SK-N-SH (cell line): ENCODE measurements around the gene ZNF662. TPM values are rescaled to one million over a fixed set of nuclear protein-coding genes. Genes with fewer than 3 reads are reported as not detected.

ENCODE experiments used
- CTCF ChIA-PET: fragments of 300-600, 350-600 bp; formaldehyde crosslinking; extraction: SDS; loops from one replicate; lab custom pipeline; 2021; lab: Yijun Ruan, JAX
- POLR2A ChIA-PET: fragments of 350-600 bp; sonication (Branson Sonifier 250); formaldehyde crosslinking; extraction: SDS; loops from one replicate; lab custom pipeline; 2020; ENCODE audit warnings: antibody characterized with exemption, inconsistent platforms; lab: Yijun Ruan, JAX
- DNase-seq: peaks from one replicate; pipeline ENCODE4 v3.0.0; 2012
- H2AFZ ChIP-seq: fragments of 200-600 bp; sonication (generic); 2 replicates; pipeline ENCODE4 v1.8.1; 2016; ENCODE audit warnings: antibody characterized with exemption, mild to moderate bottlenecking, low read depth
- H3F3A ChIP-seq: fragments of 200-600 bp; sonication (generic); replicated peaks from 2 replicates; pipeline ENCODE3; 2016; ENCODE audit warnings: antibody characterized with exemption, mild to moderate bottlenecking; ENCODE audit not compliant: insufficient read depth
- H3K27ac ChIP-seq, 2 experiments: fragments of 200-500 bp in 1 of 2; fragments of 200-600 bp in 1 of 2; sonication (Bioruptor generic) in 1 of 2; sonication (generic), shearing (Covaris generic) in 1 of 2; 2 replicates each; pipeline versions ENCODE4 v1.5.1 to v1.6.1; 2014 to 2016; ENCODE audit warnings: low read depth in 2 of 2, inconsistent platforms in 1 of 2, low read length in 1 of 2, mild to moderate bottlenecking in 1 of 2, mixed read lengths in 1 of 2
- H3K27me3 ChIP-seq: fragments of 200-600 bp; sonication (generic), shearing (Covaris generic); 2 replicates; pipeline ENCODE4 v1.6.1; 2016; ENCODE audit warnings: mixed run types; ENCODE audit not compliant: insufficient read depth
- H3K36me3 ChIP-seq, 2 experiments: fragments of 200-500 bp in 1 of 2; fragments of 200-600 bp in 1 of 2; sonication (Bioruptor generic) in 1 of 2; sonication (generic) in 1 of 2; replicated peaks in 1 of 2; 2 replicates each; pipeline versions ENCODE3 to v1.5.1; 2014 to 2016; ENCODE audit warnings: low read length in 1 of 2, mild to moderate bottlenecking in 1 of 2; ENCODE audit not compliant: insufficient read depth in 2 of 2, control insufficient read depth in 1 of 2
- H3K4me1 ChIP-seq, 2 experiments: fragments of 200-500 bp in 1 of 2; fragments of 200-600 bp in 1 of 2; sonication (Bioruptor generic) in 1 of 2; sonication (generic), shearing (Covaris generic) in 1 of 2; 2 replicates each; pipeline versions ENCODE4 v1.5.1 to v1.6.1; 2014 to 2016; ENCODE audit warnings: low read depth in 1 of 2, low read length in 1 of 2, mixed run types in 1 of 2; ENCODE audit not compliant: insufficient read depth in 2 of 2, control insufficient read depth in 1 of 2
- H3K4me2 ChIP-seq: fragments of 200-600 bp; sonication (generic), shearing (Covaris generic); 2 replicates; pipeline ENCODE4 v1.6.1; 2017; ENCODE audit warnings: mixed run types
- H3K4me3 ChIP-seq, 2 experiments: fragments of 200-500 bp in 1 of 2; fragments of 200-600 bp in 1 of 2; sonication (Bioruptor generic) in 1 of 2; sonication (generic), shearing (Covaris generic) in 1 of 2; 2 replicates each; pipeline versions ENCODE4 v1.5.1 to v1.8.1; 2014 to 2016; ENCODE audit warnings: low read depth in 2 of 2, inconsistent platforms in 1 of 2, low read length in 1 of 2, mild to moderate bottlenecking in 1 of 2, mixed read lengths in 1 of 2, moderate library complexity in 1 of 2
- H3K79me2 ChIP-seq: fragments of 200-600 bp; sonication (generic); 2 replicates; pipeline ENCODE4 v1.8.1; 2017; ENCODE audit warnings: mild to moderate bottlenecking; ENCODE audit not compliant: insufficient read depth
- H3K9ac ChIP-seq: fragments of 200-600 bp; sonication (generic); 2 replicates; pipeline ENCODE4 v1.6.1; 2017; ENCODE audit warnings: mixed run types
- H3K9me2 ChIP-seq: fragments of 200-600 bp; sonication (generic); 2 replicates; pipeline ENCODE4 v1.6.1; 2017; ENCODE audit warnings: mixed run types
- H3K9me3 ChIP-seq: fragments of 200-600 bp; sonication (generic); 2 replicates; pipeline ENCODE4 v1.6.1; 2017; ENCODE audit warnings: mixed run types, mild to moderate bottlenecking, moderate library complexity
- H4K20me1 ChIP-seq: fragments of 200-600 bp; sonication (generic); 2 replicates; pipeline ENCODE4 v1.6.1; 2017; ENCODE audit warnings: mild to moderate bottlenecking, mixed run types; ENCODE audit not compliant: insufficient read depth
- ELF1 ChIP-seq: IDR thresholded peaks from 2 replicates; pipeline ENCODE4 v1.4.0; 2012
- EP300 ChIP-seq, 2 experiments: IDR thresholded peaks; 2 replicates each; pipeline versions ENCODE4 v1.4.0 to v1.6.1; 2012; ENCODE audit warnings: borderline replicate concordance in 1 of 2, low read depth in 1 of 2, low read length in 1 of 2
- EZH2phosphoT487 ChIP-seq: fragments of 200-600 bp; sonication (generic); IDR thresholded peaks from 2 replicates; pipeline ENCODE4 v1.6.1; 2017; ENCODE audit warnings: low read depth, mixed run types, mild to moderate bottlenecking, antibody characterized with exemption, moderate library complexity, borderline replicate concordance
- GATA2 ChIP-seq: sonication (generic); formaldehyde crosslinking; IDR thresholded peaks from 2 replicates; pipeline ENCODE4 v1.5.0; 2020; ENCODE audit warnings: mild to moderate bottlenecking, missing genetic modification reagents
- JUND ChIP-seq: IDR thresholded peaks from 2 replicates; pipeline ENCODE4 v1.4.0; 2012
- MEF2A ChIP-seq: IDR thresholded peaks from 2 replicates; pipeline ENCODE4 v1.4.0; 2012; ENCODE audit warnings: low read depth, borderline replicate concordance
- NFIC ChIP-seq: IDR thresholded peaks from 2 replicates; pipeline ENCODE4 v1.4.0; 2012; ENCODE audit warnings: borderline replicate concordance
- NRF1 ChIP-seq: IDR thresholded peaks from 2 replicates; pipeline ENCODE4 v1.6.1; 2012; ENCODE audit warnings: low read depth, mild to moderate bottlenecking, low read length
- POLR2AphosphoS5 ChIP-seq: IDR thresholded peaks from 2 replicates; pipeline ENCODE4 v1.6.1; 2012; ENCODE audit warnings: low read depth, low read length
- RAD21 ChIP-seq: IDR thresholded peaks from 2 replicates; pipeline ENCODE4 v1.6.1; 2012; ENCODE audit warnings: mild to moderate bottlenecking, low read length
- RCOR1 ChIP-seq: fragments of 150-350 bp; IDR thresholded peaks from 2 replicates; pipeline ENCODE4 v1.6.1; 2017; ENCODE audit warnings: antibody characterized with exemption, low read length
- RFX5 ChIP-seq: IDR thresholded peaks from 2 replicates; pipeline ENCODE4 v1.6.1; 2012; ENCODE audit warnings: mild to moderate bottlenecking, improper control_type of control experiment, low read length
- RXRA ChIP-seq: IDR thresholded peaks from 2 replicates; pipeline ENCODE4 v1.4.0; 2012; ENCODE audit warnings: low read depth, mild to moderate bottlenecking, borderline replicate concordance
- SIN3A ChIP-seq: IDR thresholded peaks from 2 replicates; pipeline ENCODE4 v1.6.1; 2012; ENCODE audit warnings: low read depth, mild to moderate bottlenecking, low read length, moderate library complexity, borderline replicate concordance
- SMC3 ChIP-seq: IDR thresholded peaks from 2 replicates; pipeline ENCODE4 v1.6.1; 2012; ENCODE audit warnings: low read depth, low read length, improper control_type of control experiment
- TAF1 ChIP-seq: IDR thresholded peaks from 2 replicates; pipeline ENCODE4 v1.6.1; 2012; ENCODE audit warnings: low read depth, mild to moderate bottlenecking, low read length, moderate library complexity, borderline replicate concordance
- TEAD4 ChIP-seq: IDR thresholded peaks from 2 replicates; pipeline ENCODE4 v1.4.0; 2012; ENCODE audit warnings: mild to moderate bottlenecking, borderline replicate concordance; ENCODE audit not compliant: insufficient read depth
- YY1 ChIP-seq: IDR thresholded peaks from 2 replicates; pipeline ENCODE4 v1.4.0; 2012; ENCODE audit warnings: low read depth, mild to moderate bottlenecking
- WGBS: methylation state at CpG from one replicate; pipeline ENCODE4 v1.1.6; 2017; ENCODE audit warnings: low lambda C conversion rate; 5-methylcytosine and 5-hydroxymethylcytosine counted together
- polyA plus RNA-seq, 3 experiments: library from polyadenylated mRNA; depleted of rRNA; stranded (reverse); fragments of >200 nt; gene quantifications; 2 replicates each; pipeline ENCODE4 v1.2.3, GENCODE V29; 2012
- TF ChIP-seq, protein P1 (sequence below): IDR thresholded peaks from 2 replicates; pipeline ENCODE4 v1.4.0; 2012; ENCODE audit warnings: low read depth, borderline replicate concordance

ZNF662 gene
- polyA plus RNA-seq, 1 of the 3 experiments (the other 2 are of a cell fraction), result 0.30 TPM

DNA sequence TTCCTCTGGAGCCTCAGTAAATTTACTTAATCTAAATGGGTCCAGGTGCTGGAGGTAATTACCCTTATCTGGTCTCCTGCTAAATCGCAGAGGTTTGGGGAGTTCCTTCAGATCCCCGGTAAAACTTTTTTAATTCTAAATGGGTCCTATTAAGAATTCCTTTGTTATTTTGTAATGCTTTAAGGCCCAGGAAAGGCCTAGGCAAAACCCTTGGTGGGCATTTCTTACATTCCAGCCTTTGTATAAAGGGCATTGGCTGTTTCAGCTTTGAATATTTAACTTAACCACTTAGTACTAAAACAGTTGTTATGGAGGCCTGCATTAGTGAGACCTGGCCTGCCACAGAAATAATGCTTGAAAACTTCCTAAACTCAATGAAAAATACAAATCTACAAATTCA is 14.9 kb upstream of the ZNF662 start:
- Histone ChIP-seq H4K20me1 (no peaks in the 10 kb centered on the region), H3K4me3 (no peak overlapping the region), H3K4me2 (no peak overlapping the region), H3K9me3 (no peaks in the 10 kb centered on the region), H3K4me1 (no peaks in the 10 kb centered on the region), H3K27ac (no peak overlapping the region), H3K9me2 (no peaks in the 10 kb centered on the region), H3K27me3 (0 out of 2 replicates have a peak, but pooled peaks cover 7% of the 10 kb centered on the region), H3K9ac (no peak overlapping the region), H3K79me2 (no peaks in the 10 kb centered on the region), H3F3A (no peaks in the 10 kb centered on the region), H2AFZ (no peak overlapping the region), H3K36me3 (no peaks in the 10 kb centered on the region)
- ChIA-PET POLR2A (no interaction called here), CTCF (no interaction called here)
- no peak for DNase-seq
- WGBS, result 91% methylated on average over 2 of the region's 2 CpGs
- TF ChIP-seq, protein P1, sequence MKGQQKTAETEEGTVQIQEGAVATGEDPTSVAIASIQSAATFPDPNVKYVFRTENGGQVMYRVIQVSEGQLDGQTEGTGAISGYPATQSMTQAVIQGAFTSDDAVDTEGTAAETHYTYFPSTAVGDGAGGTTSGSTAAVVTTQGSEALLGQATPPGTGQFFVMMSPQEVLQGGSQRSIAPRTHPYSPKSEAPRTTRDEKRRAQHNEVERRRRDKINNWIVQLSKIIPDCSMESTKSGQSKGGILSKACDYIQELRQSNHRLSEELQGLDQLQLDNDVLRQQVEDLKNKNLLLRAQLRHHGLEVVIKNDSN, result no peak
- TF ChIP-seq RFX5, result no peak
- no peak for TF ChIP-seq TAF1
- TF ChIP-seq SIN3A, result no peak
- no peak for TF ChIP-seq EZH2phosphoT487
- TF ChIP-seq NRF1, result no peak
- no peak for TF ChIP-seq NFIC
- no peak for TF ChIP-seq RCOR1
- TF ChIP-seq GATA2, result no peak
- no peak for TF ChIP-seq MEF2A
- no peak for TF ChIP-seq RAD21
- no peak for TF ChIP-seq SMC3
- TF ChIP-seq ELF1, result no peak
- no peak for TF ChIP-seq YY1
- TF ChIP-seq TEAD4, result no peak
- no peak for TF ChIP-seq POLR2AphosphoS5
- no peak for TF ChIP-seq EP300 (IDR thresholded peaks at IDR 0.05; ENCODE audit: borderline replicate concordance in 1 of 2, low read depth in 1 of 2, low read length in 1 of 2)
- TF ChIP-seq RXRA, result no peak
- TF ChIP-seq JUND, result no peak

DNA sequence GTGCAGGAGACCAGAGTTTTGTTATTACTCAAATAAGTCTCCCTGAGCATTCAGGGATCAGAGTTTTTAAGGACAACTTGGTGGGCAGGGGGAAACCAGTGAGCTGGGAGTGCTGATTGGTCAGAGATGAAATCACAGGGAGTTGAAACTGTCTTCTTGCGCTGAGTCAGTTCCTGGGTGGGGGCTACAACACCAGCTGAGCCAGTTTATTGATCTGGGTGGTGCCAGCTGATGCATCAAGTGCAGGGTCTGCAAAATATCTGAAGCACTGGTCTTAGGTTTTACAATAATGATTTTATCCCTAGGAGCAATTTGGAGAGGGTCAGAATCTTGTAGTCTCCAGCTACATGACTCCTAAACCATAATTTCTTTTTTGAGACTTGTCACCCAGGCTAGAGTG is 13.8 kb upstream of the ZNF662 start:
- no peak for DNase-seq
- Histone ChIP-seq H3K36me3 (no peaks in the 10 kb centered on the region), H3K4me1 (no peaks in the 10 kb centered on the region), H2AFZ (no peak overlapping the region), H3K9ac (no peak overlapping the region), H3K4me2 (no peak overlapping the region), H3K27me3 (0 out of 2 replicates have a peak, but pooled peaks cover 7% of the 10 kb centered on the region), H3K9me3 (no peaks in the 10 kb centered on the region), H3K27ac (no peak overlapping the region), H3K9me2 (no peaks in the 10 kb centered on the region), H3F3A (no peaks in the 10 kb centered on the region), H3K4me3 (no peak overlapping the region), H4K20me1 (no peaks in the 10 kb centered on the region), H3K79me2 (no peaks in the 10 kb centered on the region)
- TF ChIP-seq EP300 (IDR thresholded peaks at IDR 0.05; ENCODE audit: borderline replicate concordance in 1 of 2, low read depth in 1 of 2, low read length in 1 of 2), result no peak
- TF ChIP-seq RCOR1, result no peak
- CTCF ChIA-PET, result interaction anchor here (0.8 to 1.2 kb wide), 2 partner anchors 11 to 62 kb away, joined by 3 to 4 read pairs; no protein-coding TSS in a partner anchor
- POLR2A ChIA-PET, result no interaction called here
- 50% methylated on average over 1 of the region's 1 CpG for WGBS
